DMS114 treated with DMSO at 0.1 percent for 48 hours (cell line): ENCODE data around the gene CPN2.

Source experiments
- DNase-seq: peaks from one replicate; lab custom pipeline; 2025; ENCODE audit not compliant: unreplicated experiment; lab: John Stamatoyannopoulos, UW

The CPN2 gene

DNA sequence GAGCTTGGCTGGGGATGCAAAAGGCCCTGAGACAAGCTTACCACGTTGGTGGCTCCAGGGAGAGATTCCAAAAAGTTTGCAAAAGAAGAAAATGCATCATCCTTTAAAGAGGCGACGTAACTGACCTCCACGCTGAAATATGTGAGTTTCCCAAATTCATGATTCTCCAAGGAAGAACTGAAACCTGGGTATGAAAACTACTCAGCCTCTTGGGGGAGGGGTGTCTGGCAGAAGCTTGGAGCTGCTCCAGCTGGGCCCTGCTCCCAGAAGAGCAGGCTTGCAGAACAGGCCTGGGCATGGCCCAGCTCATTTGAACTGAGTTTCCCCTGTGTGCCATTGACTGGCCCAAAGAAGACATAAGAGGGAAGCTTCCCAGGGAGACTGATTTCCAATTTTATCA lies 20.5 kb downstream of the CPN2 start:
- no peak for DNase-seq

DNA sequence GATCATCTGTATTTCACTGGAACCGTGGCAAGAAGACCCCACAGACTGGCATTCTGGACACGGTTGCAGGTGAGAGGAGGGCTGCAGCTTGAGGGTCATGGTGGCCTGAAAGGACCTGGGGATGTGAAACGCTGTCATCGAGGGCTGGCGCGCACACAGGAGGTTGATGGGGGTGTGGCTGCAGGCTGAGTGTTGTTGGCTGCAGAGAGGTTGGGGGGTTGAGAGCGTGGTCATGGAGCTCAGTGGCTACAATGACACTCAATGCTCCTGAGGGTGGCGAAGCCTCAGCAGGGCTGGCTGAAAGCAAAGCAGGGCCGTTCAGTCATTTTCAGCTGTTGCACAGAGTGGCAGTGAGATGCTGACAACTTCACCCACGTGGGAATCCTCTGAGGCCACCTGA lies 21.0 kb downstream of the CPN2 start:
- DNase-seq, result no peak

DNA sequence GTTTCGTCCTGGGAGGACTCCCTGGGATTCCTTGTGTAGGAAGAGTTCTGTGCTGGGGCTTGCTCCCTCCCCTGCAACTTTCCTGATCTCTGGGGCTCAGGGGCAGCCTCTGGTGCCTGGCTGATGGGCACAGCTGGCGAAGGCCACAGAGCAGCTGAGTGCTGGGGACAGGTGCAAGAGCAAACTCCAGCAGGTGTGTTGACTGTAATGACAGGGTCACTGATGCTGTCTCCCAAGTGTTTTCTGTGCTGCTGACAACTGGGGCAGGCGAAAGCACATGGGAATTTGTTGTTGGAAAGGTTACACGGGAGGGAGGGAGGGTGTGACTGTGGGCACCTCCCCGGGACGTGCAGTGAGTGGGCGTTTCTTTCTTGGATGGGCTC lies 21.6 kb downstream of the CPN2 start:
- no peak for DNase-seq

DNA sequence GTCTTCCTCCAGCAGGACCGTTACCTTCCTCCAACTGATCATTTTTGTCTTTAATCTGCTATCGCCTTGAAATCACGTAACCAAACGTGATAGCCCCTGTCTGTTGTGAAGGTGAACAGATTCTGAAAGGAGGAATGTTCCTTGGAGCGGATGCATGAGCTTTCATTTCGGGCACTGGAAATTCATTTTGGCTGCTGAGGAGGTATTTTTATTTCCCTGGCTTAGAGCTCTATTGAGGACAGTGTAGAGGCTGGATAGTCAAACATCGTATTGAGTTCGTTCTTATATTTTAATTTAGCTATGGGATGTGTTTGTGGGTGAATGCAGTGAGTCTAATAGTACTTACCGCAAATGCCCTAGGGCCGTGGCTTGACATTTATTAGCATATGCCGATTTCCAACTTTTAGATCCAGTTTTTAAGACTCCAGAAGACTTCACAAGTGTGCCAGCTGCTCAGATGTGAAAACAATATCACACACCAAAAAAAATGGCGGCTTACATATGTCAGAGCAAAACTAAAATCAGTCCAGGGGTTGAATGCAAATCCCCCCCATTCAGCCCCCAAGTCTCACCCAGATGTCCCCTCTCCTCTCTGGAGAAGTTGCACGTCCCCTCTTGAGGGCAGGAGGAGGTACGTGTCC lies 22.1 kb downstream of the CPN2 start:
- no peak for DNase-seq

DNA sequence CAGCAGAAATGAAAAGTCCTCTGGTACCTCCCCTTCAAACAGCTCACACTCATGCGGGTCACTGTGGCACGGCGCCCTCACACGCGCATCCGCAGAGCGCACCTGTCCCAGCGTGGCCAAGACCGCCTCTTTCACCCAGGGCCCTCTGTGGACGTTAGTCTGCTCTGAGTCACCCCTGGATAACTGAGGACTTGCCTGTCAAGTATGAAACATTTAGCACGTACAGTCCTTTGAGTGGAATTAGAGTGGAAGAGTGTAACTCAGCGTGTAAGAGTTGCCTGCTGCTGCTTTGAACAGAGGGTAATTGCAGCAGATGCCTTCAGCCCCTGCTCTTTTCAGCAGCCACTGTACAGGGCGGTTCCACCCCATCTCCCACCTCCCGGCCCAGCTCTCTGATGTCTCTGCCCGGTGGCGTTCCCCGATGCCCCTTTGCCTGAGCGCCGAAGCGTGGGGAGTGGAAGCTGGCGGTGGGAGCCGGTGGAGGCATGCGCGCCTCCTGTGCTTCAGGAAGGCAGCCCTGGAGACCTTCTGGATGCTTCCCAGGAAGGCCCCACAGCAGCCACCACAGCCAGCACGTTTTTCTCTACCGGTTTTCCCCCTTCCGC lies 23.0 kb downstream of the CPN2 start:
- DNase-seq, result no peak

DNA sequence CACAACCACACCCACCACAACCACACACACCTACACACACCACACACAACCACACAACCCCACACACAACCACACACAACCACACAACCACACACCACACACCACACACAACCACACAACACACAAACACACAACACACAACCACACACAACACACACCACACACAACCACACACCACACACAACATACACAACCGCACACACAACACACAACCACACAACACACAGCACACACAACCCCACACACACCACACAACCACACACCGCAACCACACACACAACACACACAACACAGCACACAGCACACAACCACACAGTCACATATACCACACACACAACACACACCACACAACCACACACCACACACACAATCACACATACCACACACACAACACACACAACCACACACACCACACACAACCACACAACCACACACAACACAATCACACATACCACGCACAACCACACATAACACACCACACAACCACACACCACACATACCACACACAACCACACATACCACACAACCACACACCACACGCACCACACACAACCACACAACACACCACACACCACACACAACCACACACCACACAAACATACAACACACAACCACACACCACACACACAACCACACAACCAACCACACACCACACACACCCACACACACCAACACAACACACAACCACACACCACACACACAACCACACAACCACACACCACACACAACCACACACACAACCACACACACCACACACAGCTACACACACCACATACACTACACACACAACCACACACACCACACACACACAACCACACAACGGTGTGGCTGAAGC lies 23.7 kb downstream of the CPN2 start:
- DNase-seq, result no peak

DNA sequence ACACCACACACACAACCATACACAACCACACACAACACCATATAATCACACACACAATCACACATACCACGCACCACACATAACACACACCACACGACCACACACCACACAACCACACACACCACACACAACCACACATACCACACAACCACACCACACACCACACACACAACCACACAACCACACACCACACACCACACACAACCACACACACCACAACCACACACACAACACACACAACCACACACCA lies 24.2 kb downstream of the CPN2 start:
- DNase-seq, result no peak

DNA sequence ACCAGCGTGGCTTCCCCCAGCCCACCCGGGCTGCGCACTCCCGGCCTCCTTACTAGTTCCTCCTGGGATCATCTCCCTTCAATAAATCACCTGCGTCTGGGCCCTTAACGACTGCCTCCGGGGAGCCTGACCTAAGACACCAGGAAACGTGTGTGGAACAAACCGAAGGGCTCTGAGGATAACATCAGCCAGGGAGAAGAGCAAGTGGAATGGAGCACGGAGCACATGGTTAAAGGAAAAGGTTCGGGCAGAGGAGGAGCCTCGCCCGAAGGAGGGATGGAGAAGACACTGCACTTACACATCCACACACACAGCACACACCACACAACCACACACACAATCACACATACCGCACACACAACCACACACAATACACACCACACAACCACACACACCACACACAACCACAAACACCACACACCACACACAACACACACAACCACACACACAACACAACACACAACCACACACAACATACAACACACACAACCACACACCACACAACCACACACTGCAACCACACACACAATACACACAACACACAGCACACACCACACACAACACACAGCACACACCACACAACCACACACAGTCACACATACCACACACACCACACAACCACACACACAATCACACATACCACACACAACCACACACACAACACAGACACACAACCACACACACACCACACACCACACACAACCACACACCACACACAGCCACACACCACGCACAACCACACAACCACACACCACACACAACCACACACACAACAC lies 24.7 kb downstream of the CPN2 start:
- DNase-seq, result no peak

DNA sequence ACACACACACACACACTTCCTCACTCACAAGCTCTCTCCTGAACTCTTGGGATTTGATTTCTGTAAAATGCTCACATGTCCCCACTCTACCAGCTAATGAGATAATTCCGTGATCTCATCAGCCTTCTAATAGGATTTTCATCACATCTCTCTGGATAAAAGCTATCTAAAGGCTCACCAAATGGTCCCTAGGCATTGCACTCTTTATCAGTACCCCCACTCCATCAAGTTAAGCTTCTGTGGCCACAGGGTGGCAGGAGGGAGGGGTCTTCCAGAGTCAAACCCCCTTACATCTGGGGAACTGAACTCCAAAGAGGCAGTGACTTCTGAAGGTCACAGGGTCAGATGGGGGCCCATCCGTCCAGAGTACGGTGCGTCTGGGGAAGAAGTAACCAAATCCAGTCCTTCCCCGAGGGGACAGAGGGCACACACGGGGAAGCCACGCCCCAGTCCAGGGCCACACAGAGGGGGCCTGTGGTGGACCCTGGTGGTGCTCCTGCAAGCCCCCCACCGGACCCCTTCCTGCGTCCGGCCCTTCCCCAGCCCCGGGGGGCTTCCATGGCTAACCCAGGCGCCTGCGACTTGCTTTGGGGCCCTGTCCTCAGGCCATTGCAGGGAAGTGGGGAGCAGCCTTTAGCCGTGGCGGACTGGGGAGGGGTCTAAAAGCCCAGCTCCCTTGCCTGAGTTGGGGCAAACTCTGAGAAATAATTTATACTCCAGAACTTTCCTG lies 25.5 kb downstream of the CPN2 start:
- no peak for DNase-seq

DNA sequence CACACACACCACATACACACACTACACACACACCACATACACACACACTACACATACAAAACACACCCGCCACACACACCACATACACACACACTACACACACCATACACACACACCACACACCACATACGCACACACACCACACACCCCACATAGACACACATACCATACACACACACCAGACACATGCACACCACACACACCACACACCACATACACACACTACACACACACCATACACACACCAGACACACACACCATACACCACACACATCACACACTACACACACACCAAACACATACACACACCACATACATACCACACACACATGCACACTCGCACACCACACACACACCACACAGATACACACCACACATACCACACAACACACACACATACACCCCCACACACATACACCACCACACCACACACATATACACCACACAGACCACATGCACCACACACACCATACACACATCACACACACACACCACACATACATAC lies 26.3 kb downstream of the CPN2 start:
- DNase-seq, result no peak

DNA sequence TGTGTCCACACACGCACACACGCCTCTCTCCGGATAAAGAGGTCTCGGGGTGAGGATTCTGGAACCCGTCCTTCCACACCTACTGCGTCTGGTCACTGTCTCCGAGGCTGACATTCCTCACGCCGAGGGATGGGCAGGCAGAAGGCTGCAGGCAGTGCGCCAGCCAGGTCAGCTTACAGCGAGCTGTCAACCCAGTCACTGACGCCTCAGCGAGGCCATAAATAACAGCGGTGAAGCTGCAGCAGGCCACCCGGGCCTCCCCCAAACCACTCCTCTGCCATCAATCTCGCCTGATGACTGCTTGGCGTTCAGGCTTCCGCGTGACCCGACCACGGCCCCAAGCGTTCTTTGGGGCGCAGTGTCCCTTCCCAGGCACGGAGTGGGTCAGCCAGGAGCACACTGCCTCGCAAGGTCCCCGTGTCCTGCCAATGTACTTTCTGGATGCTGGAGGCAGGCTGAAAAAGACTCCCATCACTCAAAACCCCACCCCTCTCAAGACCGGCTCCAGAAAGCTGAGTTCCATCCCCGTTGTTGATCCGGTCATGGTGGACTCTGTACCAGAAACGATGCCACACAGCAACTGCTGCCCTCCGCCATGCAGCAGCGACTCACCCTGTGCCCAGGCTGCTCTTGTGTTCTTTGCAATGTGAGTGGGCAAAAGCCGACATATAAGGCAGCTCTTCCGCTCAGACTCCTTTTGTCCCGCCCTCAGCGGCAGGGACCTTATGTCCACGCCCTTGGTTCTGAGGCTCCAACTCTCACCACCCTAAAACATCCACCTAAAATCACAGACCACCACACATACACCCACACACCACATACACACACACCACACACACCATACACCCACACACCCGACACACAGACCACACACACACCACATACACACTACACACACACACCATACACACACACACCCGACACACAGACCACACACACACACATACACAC lies 27.1 kb downstream of the CPN2 start:
- no peak for DNase-seq

DNA sequence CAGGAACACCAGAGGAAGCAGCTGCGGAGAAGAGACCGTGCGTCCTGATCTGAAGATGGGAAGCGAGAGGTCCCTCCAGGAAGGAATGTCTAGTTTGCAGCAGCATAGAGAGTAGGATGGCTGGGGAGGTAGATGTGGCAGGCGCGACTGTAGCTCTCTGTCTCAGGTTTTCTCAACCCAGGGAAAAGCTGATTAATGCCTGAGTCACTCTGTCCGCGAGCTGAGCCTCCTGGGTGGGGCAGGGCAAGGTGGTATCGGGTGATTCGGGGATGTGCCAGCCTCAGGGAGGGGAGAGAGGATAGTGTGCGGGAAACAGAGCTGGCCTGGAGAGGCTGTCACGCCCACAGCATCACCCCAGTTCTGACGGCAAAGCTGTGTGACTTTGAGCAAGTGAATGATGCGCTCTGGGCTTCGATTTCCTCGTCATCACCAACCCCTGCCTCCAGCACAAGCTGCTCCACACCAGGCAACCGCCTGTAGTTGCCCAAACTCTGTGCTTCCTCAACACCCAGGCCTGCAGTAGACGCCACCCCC lies 28.4 kb downstream of the CPN2 start:
- no peak for DNase-seq

DNA sequence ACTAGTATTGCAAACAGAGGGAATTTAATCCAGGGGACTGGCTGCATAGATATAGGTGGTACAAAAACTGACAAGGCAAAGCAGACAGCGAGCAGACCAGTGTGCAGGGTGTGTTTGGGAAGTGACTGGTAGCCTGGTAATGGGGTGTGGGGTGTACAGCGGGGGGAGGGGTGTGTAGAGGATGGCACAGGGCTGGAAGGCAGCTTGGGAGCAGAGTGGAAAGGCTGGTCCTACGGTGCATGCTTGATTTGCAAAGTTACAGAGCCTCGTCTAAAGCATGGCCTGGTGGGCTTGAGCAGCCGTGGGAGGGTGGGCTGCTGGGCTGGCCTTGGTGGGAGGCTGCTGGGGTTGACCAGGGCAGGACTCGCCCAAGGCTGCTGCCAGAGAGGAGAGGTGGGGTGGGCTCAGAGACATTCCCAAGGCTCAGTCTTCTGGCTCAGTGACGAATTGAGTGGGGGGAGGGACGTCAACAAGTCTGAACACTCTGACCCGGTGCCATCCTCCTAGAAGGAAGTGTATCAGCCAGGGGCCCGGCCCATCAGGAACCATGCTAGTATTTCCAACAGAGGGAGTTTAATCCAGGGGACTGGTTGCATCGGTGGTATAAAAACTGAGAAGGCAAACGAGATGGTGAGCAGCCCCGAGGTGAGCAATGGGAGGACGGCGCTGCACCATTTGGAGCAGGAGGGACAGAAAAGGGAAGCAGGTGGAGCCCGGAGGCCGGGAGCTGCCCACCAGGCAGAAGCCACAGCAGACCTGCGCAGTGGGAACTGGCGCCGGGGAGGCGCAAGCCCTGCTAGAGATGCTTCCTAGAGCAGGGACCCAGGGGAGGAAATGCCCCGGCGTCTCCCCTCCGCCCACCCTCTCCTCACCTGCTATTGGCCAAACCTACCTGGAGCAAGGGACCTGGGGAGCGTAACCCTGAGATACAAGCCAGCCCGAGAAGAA lies 29.2 kb downstream of the CPN2 start:
- DNase-seq, result no peak

DNA sequence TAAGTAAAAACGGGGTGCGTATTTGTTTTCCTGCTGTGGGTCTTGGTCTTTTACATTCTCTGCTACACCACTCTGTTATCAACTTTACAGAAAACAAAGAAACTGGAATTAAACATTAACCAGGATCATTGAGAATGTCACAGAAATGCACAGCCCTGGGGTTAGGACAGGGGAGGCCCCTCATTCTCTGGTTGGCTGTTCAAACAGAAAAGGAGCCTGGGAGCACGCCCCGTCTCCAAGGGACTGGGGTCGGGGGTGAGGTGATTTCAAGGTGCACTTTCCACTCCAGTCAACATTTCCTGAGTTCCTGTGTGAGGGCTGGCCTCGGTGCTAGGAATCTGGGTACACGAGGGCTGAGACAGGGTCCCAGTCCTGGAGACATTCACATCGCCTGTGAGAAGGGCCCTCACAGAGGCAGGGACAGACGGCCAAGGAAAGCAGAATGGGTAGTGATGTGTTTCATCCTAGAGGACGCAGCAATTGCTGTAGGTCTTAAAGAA lies 30.3 kb downstream of the CPN2 start:
- no peak for DNase-seq

DNA sequence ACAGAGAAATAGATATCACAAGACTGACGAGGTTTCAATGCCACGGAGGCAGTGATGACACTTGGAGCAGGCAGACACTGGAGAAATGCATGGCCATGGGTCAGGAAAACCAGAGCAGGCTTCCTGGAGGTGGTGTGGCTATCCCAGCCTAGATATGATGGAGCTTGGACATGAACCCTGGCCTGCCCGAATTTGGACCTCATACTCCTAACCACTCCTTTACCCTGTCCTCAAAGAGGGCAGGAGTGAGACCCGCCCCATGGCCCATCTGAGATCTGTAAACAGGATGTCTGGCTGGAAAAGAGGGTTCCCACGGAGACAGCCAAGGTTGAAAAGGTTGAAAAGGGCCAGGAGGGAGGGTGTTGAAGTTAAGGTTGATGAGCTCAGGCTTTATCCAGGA lies 31.0 kb downstream of the CPN2 start:
- no peak for DNase-seq

DNA sequence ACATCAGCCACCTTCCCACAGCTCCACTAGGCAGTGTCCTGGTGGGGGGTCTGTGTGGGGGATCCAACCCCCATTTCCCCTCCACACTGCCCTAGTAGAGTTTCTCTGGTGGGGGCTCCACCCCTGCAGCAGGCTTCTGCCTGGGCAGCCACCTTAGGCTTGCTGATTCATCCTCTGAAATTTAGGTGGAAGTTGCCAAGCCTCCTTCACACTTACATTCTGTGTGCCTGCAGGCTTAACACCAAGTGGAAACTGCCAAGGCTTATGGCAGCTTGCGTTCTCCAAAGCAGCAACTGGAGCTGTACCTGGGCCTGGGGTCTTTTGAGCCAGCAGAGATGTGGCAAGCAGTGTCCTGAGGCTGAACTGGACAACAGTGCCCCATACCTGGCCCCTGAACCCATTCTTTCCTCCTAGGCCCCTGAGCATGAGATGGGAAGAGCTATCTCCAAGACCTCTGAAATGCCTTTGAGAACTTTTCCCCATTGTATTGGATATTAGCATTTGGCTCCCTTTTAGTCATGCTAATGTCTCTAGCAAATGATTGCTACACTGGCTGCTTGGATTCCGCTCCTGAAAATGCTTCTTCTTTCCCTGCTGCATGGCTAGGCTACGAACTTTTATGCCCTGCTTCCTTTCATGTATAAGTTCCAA lies 32.5 kb downstream of the CPN2 start:
- no peak for DNase-seq

DNA sequence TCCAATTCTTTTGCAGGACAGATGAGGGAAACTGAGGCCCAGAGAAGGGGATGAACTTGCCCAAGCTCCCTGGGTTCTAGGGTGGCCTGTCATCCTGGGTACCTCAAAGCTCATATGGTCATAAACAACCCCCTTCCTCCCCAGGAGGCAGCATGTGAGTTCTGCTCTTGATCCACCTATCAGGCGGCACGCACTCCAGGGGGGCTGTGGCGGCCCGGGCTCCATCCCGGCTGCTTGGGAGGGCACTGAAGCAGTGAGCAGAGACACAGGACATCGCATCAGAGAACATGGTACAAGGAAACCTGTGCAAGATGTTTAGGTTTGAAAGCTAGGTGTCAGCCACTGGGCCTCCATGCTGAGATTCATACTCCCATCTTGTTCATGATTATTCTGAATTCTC lies 34.2 kb downstream of the CPN2 start:
- DNase-seq, result no peak

DNA sequence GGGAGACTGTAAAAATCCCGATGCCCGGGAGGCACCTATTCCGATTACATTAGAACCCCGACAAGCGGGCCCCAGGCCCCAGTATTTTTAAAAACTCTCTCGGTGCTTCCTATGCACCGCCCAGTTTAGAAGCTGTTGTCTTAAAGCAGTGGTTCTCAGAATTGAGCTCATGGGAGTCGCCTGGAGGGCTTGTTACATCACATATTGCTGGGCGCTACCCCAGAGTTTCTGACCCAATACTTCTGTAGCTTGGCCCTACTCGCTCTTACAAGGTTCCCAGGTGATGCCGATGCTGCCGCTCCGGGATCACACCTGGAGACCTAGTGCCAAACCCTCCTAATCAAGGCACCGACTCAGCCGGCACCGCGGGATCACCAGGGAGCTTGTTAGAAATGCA lies 35.2 kb downstream of the CPN2 start:
- no peak for DNase-seq
